K562 (cell line): Measurements from ENCODE around the gene GPR26. TPM values are rescaled to one million over a fixed set of nuclear protein-coding genes. Genes with fewer than 3 reads are reported as not detected.

Source experiments
- ATAC-seq: fragments of 200-7000 bp; cut with Tn5 transposase; 3 replicates; pipeline ENCODE4 v1.9.1; 2020; ENCODE audit warnings: moderate library complexity
- BruUV-seq: library from RNA; stranded (reverse); fragments of 400-500 nt; replicated peaks from 2 replicates; lab custom pipeline; 2021; lab: Mats Ljungman, UMichigan
- CTCF ChIA-PET: fragments of 300-600 bp; formaldehyde crosslinking; extraction: SDS; loops from one replicate; lab custom pipeline; 2021; ENCODE audit warnings: low intra/inter-chr PET ratio; lab: Yijun Ruan, JAX
- POLR2A ChIA-PET: fragments of 300-600, 350-650 bp; sonication (Branson Sonifier 250); formaldehyde crosslinking; extraction: SDS; loops from one replicate; lab custom pipeline; 2021; ENCODE audit warnings: antibody characterized with exemption, inconsistent platforms; lab: Yijun Ruan, JAX
- DNase-seq, 4 experiments: peaks; one replicate each; pipeline versions ENCODE4 v3.0.0 to v3.0.0-alpha.2; 2011 to 2018; ENCODE audit warnings: low spot score in 3 of 4, mixed read lengths in 3 of 4; ENCODE audit errors: extremely low read depth in 1 of 4
- FAIRE-seq: peaks from 2 replicates; lab custom pipeline; 2011; peaks lifted over from hg19 to GRCh38; lab: Jason Lieb, UNC
- H2AFZ ChIP-seq: 2 replicates; pipeline ENCODE4 v1.6.0; 2011; ENCODE audit warnings: low read depth, low read length, control low read depth, inconsistent platforms
- H3K27ac ChIP-seq: fragments of 200-600 bp; 3 replicates; pipeline ENCODE4 v1.8.0; 2011; ENCODE audit warnings: low read depth, mild to moderate bottlenecking, control low read depth, inconsistent platforms, low read length, moderate library complexity, mixed read lengths; ENCODE audit errors: extremely low read depth
- H3K27me3 ChIP-seq, 2 experiments: fragments of 300-600 bp in 1 of 2; 2 replicates in 1 of 2; 3 replicates in 1 of 2; pipeline versions ENCODE4 v1.6.0 to v1.8.0; 2011; ENCODE audit warnings: inconsistent platforms in 2 of 2, low read length in 2 of 2, mild to moderate bottlenecking in 1 of 2, mixed read lengths in 1 of 2, moderate library complexity in 1 of 2; ENCODE audit not compliant: control insufficient read depth in 2 of 2, insufficient read depth in 2 of 2
- H3K36me3 ChIP-seq: fragments of 300-600 bp; 3 replicates; pipeline ENCODE4 v1.8.0; 2011; ENCODE audit warnings: mild to moderate bottlenecking, low read length, inconsistent platforms; ENCODE audit not compliant: control insufficient read depth, insufficient read depth
- H3K4me1 ChIP-seq, 2 experiments: fragments of 200-600 bp in 1 of 2; replicated peaks in 1 of 2; 2 replicates in 1 of 2; 3 replicates in 1 of 2; pipeline versions ENCODE4 v1.5.1 to v1.8.0; 2011; ENCODE audit warnings: inconsistent platforms in 2 of 2, low read length in 2 of 2, mild to moderate bottlenecking in 1 of 2, mixed read lengths in 1 of 2, moderate library complexity in 1 of 2; ENCODE audit not compliant: control insufficient read depth in 2 of 2, insufficient read depth in 2 of 2
- H3K4me2 ChIP-seq: 2 replicates; pipeline ENCODE4 v1.6.1; 2011; ENCODE audit warnings: low read length, control low read depth, inconsistent platforms, mixed read lengths; ENCODE audit not compliant: insufficient read depth
- H3K4me3 ChIP-seq: fragments of 200-600 bp; sonication (generic), shearing (Covaris generic); 2 replicates; pipeline ENCODE4 v1.5.1; 2016; ENCODE audit warnings: control low read depth, inconsistent platforms
- H3K79me2 ChIP-seq: fragments of 200-600 bp; 3 replicates; pipeline ENCODE4 v1.8.0; 2011; ENCODE audit warnings: low read length, inconsistent platforms; ENCODE audit not compliant: control insufficient read depth, insufficient read depth
- H3K9ac ChIP-seq, 2 experiments: 2 replicates each; pipeline versions ENCODE4 v1.6.0 to v1.6.1; 2011; ENCODE audit warnings: low read depth in 2 of 2, low read length in 2 of 2, control low read depth in 1 of 2, inconsistent platforms in 1 of 2, mild to moderate bottlenecking in 1 of 2, mixed read lengths in 1 of 2; ENCODE audit not compliant: insufficient read depth in 1 of 2
- H3K9me1 ChIP-seq: one replicate; pipeline ENCODE4 v1.6.0; 2011; ENCODE audit warnings: inconsistent platforms, mild to moderate bottlenecking, low read length, moderate library complexity; ENCODE audit not compliant: control insufficient read depth, insufficient read depth
- H3K9me3 ChIP-seq: replicated peaks from 2 replicates; pipeline ENCODE4 v1.5.1; 2011; ENCODE audit warnings: low read depth, low read length, inconsistent platforms; ENCODE audit not compliant: control insufficient read depth, insufficient read depth
- H4K20me1 ChIP-seq: replicated peaks from 2 replicates; pipeline ENCODE4 v1.6.1; 2011; ENCODE audit warnings: low read length, inconsistent platforms, mixed read lengths; ENCODE audit not compliant: control insufficient read depth, insufficient read depth
- CEBPB ChIP-seq: fragments of 450-650 bp; IDR thresholded peaks from 2 replicates; pipeline ENCODE4 v1.6.1; 2016; ENCODE audit warnings: missing genetic modification characterization, missing compliant biosample characterization
- ELK1 ChIP-seq: sonication (generic); formaldehyde crosslinking; IDR thresholded peaks from 2 replicates; pipeline ENCODE4 v1.8.1; 2022; ENCODE audit warnings: missing genetic modification reagents
- FUS ChIP-seq: fragments of 200-400 bp; formaldehyde crosslinking; optimal IDR thresholded peaks from 2 replicates; pipeline ENCODE3; 2017; ENCODE audit warnings: low read depth, low read length
- NCOR1 ChIP-seq: fragments of 450-650 bp; IDR thresholded peaks from 2 replicates; pipeline ENCODE4 v1.6.1; 2016; ENCODE audit warnings: mild to moderate bottlenecking, moderate library complexity
- OTX1 ChIP-seq: fragments of 450-650 bp; formaldehyde crosslinking; IDR thresholded peaks from 2 replicates; pipeline ENCODE4 v1.4.0; 2022; ENCODE audit warnings: mild to moderate bottlenecking
- PKNOX1 ChIP-seq: fragments of 450-650 bp; IDR thresholded peaks from 2 replicates; pipeline ENCODE4 v1.6.1; 2016
- RBM34 ChIP-seq: fragments of 200-400 bp; formaldehyde crosslinking; IDR thresholded peaks from 2 replicates; pipeline ENCODE4 v1.6.1; 2018; ENCODE audit warnings: low read length, borderline replicate concordance; ENCODE audit not compliant: insufficient read depth
- SLC30A9 ChIP-seq: fragments of 250-450 bp; sonication (Bioruptor Pico); IDR thresholded peaks from 2 replicates; pipeline ENCODE4 v1.8.0; 2022; ENCODE audit warnings: mild to moderate bottlenecking, moderate library complexity
- SMC3 ChIP-seq: conservative IDR thresholded peaks from 2 replicates; pipeline ENCODE4 v1.6.1; 2011; ENCODE audit warnings: low read depth, low read length, improper control_type of control experiment; ENCODE audit not compliant: insufficient read depth
- TAL1 ChIP-seq: fragments of 450-650 bp; IDR thresholded peaks from 2 replicates; pipeline ENCODE4 v1.6.1; 2016; ENCODE audit warnings: mild to moderate bottlenecking
- TCF15 ChIP-seq: fragments of 250-450 bp; sonication (Bioruptor Pico); IDR thresholded peaks from 2 replicates; pipeline ENCODE4 v1.8.0; 2022; ENCODE audit warnings: moderate library complexity, mild to moderate bottlenecking, inconsistent platforms
- ZBTB26 ChIP-seq: fragments of 450-650 bp; formaldehyde crosslinking; IDR thresholded peaks from 2 replicates; pipeline ENCODE4 v1.4.0; 2022; ENCODE audit warnings: missing genetic modification characterization
- ZNF551 ChIP-seq: fragments of 250-450 bp; sonication (Bioruptor Pico); IDR thresholded peaks from 2 replicates; pipeline ENCODE4 v1.5.0; 2021; ENCODE audit warnings: mild to moderate bottlenecking, moderate library complexity
- WGBS: fragments of 100-300 bp; shearing (Covaris generic); methylation state at CpG from one replicate; pipeline ENCODE4 v1.1.6; 2016; ENCODE audit warnings: low coverage, mixed read lengths; ENCODE audit not compliant: insufficient coverage; ENCODE audit errors: missing lambda C conversion rate; 5-methylcytosine and 5-hydroxymethylcytosine counted together
- in situ Hi-C: fragments of 300-500 bp; cut with MboI; formaldehyde crosslinking; loops from 4 replicates; pipeline ENCODE4 v1.15.0; 2018; ENCODE audit warnings: inconsistent platforms, mixed read lengths
- intact Hi-C: fragments of 100-400 bp; cut with micrococcal nuclease; formaldehyde crosslinking; loops from 2 replicates; pipeline ENCODE4 v1.14.2; 2022
- polyA plus RNA-seq, 8 experiments: library from polyadenylated mRNA; depleted of rRNA in 4 of 8; stranded (reverse) in 5 of 8; unstranded in 3 of 8; fragments of >200 nt; fragmentation: Nextera tagmentation in 2 of 8; fragmentation: Illumina TruSeq in 1 of 8; extraction: Ambion mirVana in 2 of 8; extraction: Trizol in 1 of 8; gene quantifications; 2 replicates each; pipeline versions ENCODE4 v1.2.1 to v1.2.3, GENCODE V29; 2011 to 2014; ENCODE audit warnings: inconsistent platforms in 1 of 8, missing spikeins in 1 of 8
- total RNA-seq, 7 experiments: library from RNA; depleted of rRNA in 6 of 7; stranded (reverse); fragments of >200 nt in 6 of 7; fragmentation: Illumina TruSeq in 2 of 7; extraction: Trizol in 2 of 7; gene quantifications; 2 replicates each; pipeline versions ENCODE4 v1.2.1 to v1.2.3, GENCODE V29; 2011 to 2021; ENCODE audit warnings: low replicate concordance in 1 of 7

The GPR26 gene
- total and polyA plus RNA-seq, 9 of the 15 experiments (the other 6 are each of a cell fraction or from before 2014, with no cell fraction given), result not detected

GRCh38 chr10:123648595-123648994 is 17.6 kb upstream of the GPR26 start:
- FAIRE-seq, result no peak

GRCh38 chr10:123649676-123650075 is 16.5 kb upstream of the GPR26 start:
- H2AFZ ChIP-seq, result no peak overlapping the region
- FAIRE-seq, result no peak
- no peak overlapping the region for H3K4me2 ChIP-seq
- no peak overlapping the region for H3K27ac ChIP-seq
- in situ Hi-C loops (no loop called here), intact Hi-C loops (no loop called here)
- no peaks in the 10 kb centered on the region for H3K36me3 ChIP-seq
- no TSS peak for BruUV-seq
- no peak for ATAC-seq
- H3K9me1 ChIP-seq, result no peaks in the 10 kb centered on the region
- H4K20me1 ChIP-seq, result no peaks in the 10 kb centered on the region
- H3K79me2 ChIP-seq, result no peaks in the 10 kb centered on the region
- ChIA-PET POLR2A (no interaction called here), CTCF (no interaction called here)
- peaks cover 0 to 4% of the 10 kb centered on the region in 2 experiments; a peak in 1 of 5 replicates for H3K27me3 ChIP-seq
- WGBS, result 0% methylated on average over 3 of the region's 4 CpGs
- no peak overlapping the region for H3K9ac ChIP-seq
- no peaks in the 10 kb centered on the region for H3K4me1 ChIP-seq
- H3K9me3 ChIP-seq, result no peaks in the 10 kb centered on the region
- no peak overlapping the region for H3K4me3 ChIP-seq
- DNase-seq, result no peak
- no peak for TF ChIP-seq FUS
- TF ChIP-seq TAL1, result no peak
- no peak for TF ChIP-seq PKNOX1
- no peak for TF ChIP-seq CEBPB (tag)
- TF ChIP-seq OTX1, result no peak
- no peak for TF ChIP-seq SMC3
- no peak for TF ChIP-seq ELK1 (CRISPR knock-in tag)
- TF ChIP-seq RBM34, result no peak
- TF ChIP-seq SLC30A9 (CRISPR knock-in tag), result no peak
- TF ChIP-seq TCF15 (CRISPR knock-in tag), result no peak
- TF ChIP-seq ZNF551 (CRISPR knock-in tag), result no peak

More at GRCh38 chr10:123648595-123648994, 17.6 kb upstream of the GPR26 start:
- Histone ChIP-seq H3K4me3 (no peak overlapping the region), H3K27ac (no peak overlapping the region), H3K27me3 (peaks cover 0 to 4% of the 10 kb centered on the region in 2 experiments; a peak in 1 of 5 replicates), H3K4me1 (no peaks in the 10 kb centered on the region), H3K4me2 (no peak overlapping the region), H4K20me1 (no peaks in the 10 kb centered on the region), H3K9me1 (no peaks in the 10 kb centered on the region), H3K79me2 (no peaks in the 10 kb centered on the region), H2AFZ (no peak overlapping the region), H3K9ac (no peak overlapping the region), H3K9me3 (no peaks in the 10 kb centered on the region), H3K36me3 (no peaks in the 10 kb centered on the region)
- 10% methylated on average over 2 of the region's 2 CpGs for WGBS
- in situ Hi-C loops, result no loop called here
- ChIA-PET POLR2A (interaction anchor here (1.0 kb wide), 1 partner anchor 60 kb away, joined by 3 read pairs; no protein-coding TSS in a partner anchor), CTCF (no interaction called here)
- TF ChIP-seq NCOR1 (no peak), ZBTB26 (CRISPR knock-in tag) (no peak)
- DNase-seq, result no peak
- no TSS peak for BruUV-seq
- intact Hi-C loops, result no loop called here
- no peak for ATAC-seq
